Nephron (organoid): ENCODE measurements around the gene NQO2.

ENCODE experiments used
- H3K27ac Mint-ChIP-seq, 3 experiments: 2 replicates each; pipeline ENCODE4 v1.8.0; 2020; ENCODE audit warnings: mixed read lengths in 3 of 3, mild to moderate bottlenecking in 2 of 3, moderate library complexity in 1 of 3
- H3K27me3 Mint-ChIP-seq: 2 replicates; pipeline ENCODE4 v1.8.0; 2021; ENCODE audit warnings: low read depth, mild to moderate bottlenecking, moderate library complexity, mixed read lengths
- H3K36me3 Mint-ChIP-seq: 2 replicates; pipeline ENCODE4 v1.8.0; 2020; ENCODE audit warnings: low read depth, mixed read lengths
- H3K4me1 Mint-ChIP-seq: 2 replicates; pipeline ENCODE4 v1.8.0; 2020; ENCODE audit warnings: mixed read lengths
- H3K4me3 Mint-ChIP-seq, 3 experiments: 2 replicates each; pipeline ENCODE4 v1.8.0; 2020; ENCODE audit warnings: mild to moderate bottlenecking in 3 of 3, mixed read lengths in 3 of 3, moderate library complexity in 2 of 3
- H3K9me3 Mint-ChIP-seq: 2 replicates; pipeline ENCODE4 v1.8.0; 2020; ENCODE audit warnings: mixed read lengths
- CTCF ChIP-seq, 3 experiments: fragments of 200-600 bp; sonication (generic); IDR thresholded peaks; one replicate each; pipeline ENCODE4 v1.5.0; 2021; ENCODE audit warnings: antibody characterized with exemption in 3 of 3; ENCODE audit not compliant: unreplicated experiment in 3 of 3

The NQO2 gene

GRCh38 chr6:2966347-2966746 lies 33.3 kb upstream of the NQO2 start:
- Mint-ChIP-seq H3K27ac (no peak overlapping the region), H3K9me3 (no peaks in the 10 kb centered on the region), H3K27me3 (no peaks in the 10 kb centered on the region), H3K4me1 (peaks cover 32% of the 10 kb centered on the region), H3K36me3 (no peaks in the 10 kb centered on the region), H3K4me3 (no peak overlapping the region)
- no peak for TF ChIP-seq CTCF (IDR thresholded peaks at IDR 0.05; ENCODE audit: unreplicated experiment in 3 of 3)

DNA sequence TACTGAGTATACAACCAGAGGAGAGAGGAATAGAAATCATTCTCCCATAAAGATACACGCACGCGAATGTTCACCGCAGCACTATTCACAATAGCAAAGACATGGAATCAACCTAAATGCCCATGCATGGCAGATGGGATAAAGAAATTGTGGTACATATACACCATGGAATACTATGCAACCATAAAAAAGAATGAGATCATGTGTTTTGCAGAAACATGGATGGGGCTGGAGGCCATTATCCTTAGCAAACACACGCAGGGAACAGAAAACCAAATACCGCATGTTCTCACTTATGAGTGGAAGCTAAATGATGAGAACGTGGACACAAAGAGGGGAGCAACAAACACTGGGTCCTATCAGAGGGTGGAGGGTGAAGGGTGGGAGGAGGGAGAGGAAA lies 31.8 kb upstream of the NQO2 start:
- H3K36me3 Mint-ChIP-seq = no peaks in the 10 kb centered on the region
- H3K27ac Mint-ChIP-seq = peak overlapping the region in 1 of 3 experiments; percentile 56
- H3K27me3 Mint-ChIP-seq = no peaks in the 10 kb centered on the region
- H3K4me3 Mint-ChIP-seq = no peak overlapping the region
- H3K4me1 Mint-ChIP-seq = peaks cover 36% of the 10 kb centered on the region
- H3K9me3 Mint-ChIP-seq = no peaks in the 10 kb centered on the region
- TF ChIP-seq CTCF (IDR thresholded peaks at IDR 0.05; ENCODE audit: unreplicated experiment in 3 of 3) = no peak

DNA sequence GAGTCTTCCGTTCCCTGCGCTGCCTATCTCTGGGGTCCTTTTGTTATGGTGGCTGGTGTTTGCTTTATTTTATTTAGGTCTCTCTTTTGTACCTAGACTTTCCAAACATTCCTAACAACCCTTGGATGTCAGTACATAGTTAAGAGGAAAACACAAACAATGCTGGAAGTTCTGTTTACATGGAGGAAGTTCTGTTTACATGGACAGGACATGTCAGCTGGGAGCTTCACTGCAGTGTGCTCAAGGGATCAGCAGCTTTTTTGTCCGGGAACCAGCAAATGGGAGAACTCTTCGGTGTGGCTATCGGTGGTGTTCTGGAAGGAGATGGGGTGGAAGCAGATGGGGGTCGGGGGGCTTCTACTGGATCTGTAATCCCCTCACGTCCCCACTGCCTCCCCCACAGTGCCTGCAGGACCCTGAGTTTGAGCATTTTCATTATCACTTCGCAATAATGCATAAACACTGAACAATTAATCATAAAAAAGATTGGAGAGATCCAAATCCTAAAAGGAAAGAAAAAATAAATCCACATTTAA lies 31.0 kb upstream of the NQO2 start:
- Mint-ChIP-seq H3K27me3 (no peaks in the 10 kb centered on the region), H3K9me3 (no peaks in the 10 kb centered on the region), H3K27ac (peak overlapping the region in 1 of 3 experiments; percentile 1), H3K4me3 (peak overlapping the region in 2 of 3 experiments; percentile 46 to 51), H3K36me3 (no peaks in the 10 kb centered on the region), H3K4me1 (peaks cover 36% of the 10 kb centered on the region)
- no peak for TF ChIP-seq CTCF (IDR thresholded peaks at IDR 0.05; ENCODE audit: unreplicated experiment in 3 of 3)

DNA sequence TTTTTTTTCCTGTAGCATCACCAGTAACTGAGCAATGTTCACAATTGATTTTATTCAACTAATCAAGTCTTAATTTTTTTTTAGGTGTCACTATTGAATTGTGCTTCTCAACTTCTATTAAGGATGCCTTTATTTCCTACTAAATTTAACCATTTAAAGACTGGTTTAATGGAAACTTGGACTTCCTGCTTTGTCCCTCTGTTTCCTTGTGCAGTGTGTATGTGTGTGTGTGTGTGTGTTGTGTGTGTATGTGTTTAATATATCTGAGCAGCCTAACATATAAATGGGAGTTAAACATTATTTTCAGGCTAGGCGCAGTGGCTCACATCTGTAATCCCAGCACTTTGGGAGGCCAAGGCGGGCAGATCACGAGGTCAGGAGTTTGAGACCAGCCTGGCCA lies 30.1 kb upstream of the NQO2 start:
- peaks cover 2% of the 10 kb centered on the region for H3K27me3 Mint-ChIP-seq
- no peak for TF ChIP-seq CTCF (IDR thresholded peaks at IDR 0.05; ENCODE audit: unreplicated experiment in 3 of 3)
- H3K4me1 Mint-ChIP-seq = peaks cover 36% of the 10 kb centered on the region
- peak overlapping the region; percentile 70 to 84 (median 76) for H3K27ac Mint-ChIP-seq
- no peaks in the 10 kb centered on the region for H3K9me3 Mint-ChIP-seq
- H3K36me3 Mint-ChIP-seq = no peaks in the 10 kb centered on the region
- peak overlapping the region; percentile 71 to 83 (median 77) for H3K4me3 Mint-ChIP-seq

DNA sequence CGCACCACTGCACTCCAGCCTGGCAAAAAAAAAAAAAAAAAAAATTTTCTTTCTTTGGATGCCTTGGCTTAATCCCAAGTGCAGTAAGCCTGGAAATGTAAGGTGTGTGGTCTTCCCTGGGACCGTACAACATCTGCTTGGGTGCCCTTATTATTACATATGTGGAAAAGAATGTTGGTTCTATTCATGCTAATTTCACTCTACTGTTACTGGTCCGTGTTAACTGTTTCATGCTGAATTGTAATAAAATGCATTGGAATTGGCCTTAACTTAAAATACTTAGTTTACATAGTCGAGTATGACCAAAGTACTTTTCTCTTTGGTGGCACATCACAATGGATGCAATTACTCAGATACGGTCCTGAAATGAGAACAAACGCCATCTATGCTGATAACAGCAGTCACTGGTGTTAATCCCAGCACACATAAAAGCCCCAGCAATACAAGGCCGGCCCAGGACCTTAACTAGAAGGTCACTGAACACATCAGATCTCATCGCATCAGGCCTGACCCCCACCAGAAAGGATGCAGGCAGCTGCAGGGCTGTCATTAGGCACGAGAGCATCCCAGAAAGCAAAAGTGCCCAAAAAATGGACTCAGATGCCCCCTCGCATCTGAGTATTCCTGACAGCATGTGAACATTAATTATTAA lies 29.5 kb upstream of the NQO2 start:
- Mint-ChIP-seq H3K27me3 (peaks cover 3% of the 10 kb centered on the region), H3K4me3 (peak overlapping the region; percentile 88 to 92 (median 88)), H3K4me1 (peaks cover 36% of the 10 kb centered on the region), H3K36me3 (no peaks in the 10 kb centered on the region), H3K27ac (peak overlapping the region; percentile 73 to 89 (median 84)), H3K9me3 (no peaks in the 10 kb centered on the region)
- no peak for TF ChIP-seq CTCF (IDR thresholded peaks at IDR 0.05; ENCODE audit: unreplicated experiment in 3 of 3)
